ENCODE measurements around the gene ACOXL.

The ACOXL gene

GRCh38 chr2:110804915-110805314 lies 72.5 kb downstream of the ACOXL start:
- H3K4me1 ChIP-seq (ENCODE audit: control insufficient read depth in 1 of 2, insufficient read depth in 2 of 2, low read length in 2 of 2) = no peaks in the 10 kb centered on the region
- H3K9ac ChIP-seq (ENCODE audit: low read depth in 1 of 2, low read length in 2 of 2) = no peak overlapping the region
- H3K4me3 ChIP-seq (ENCODE audit: low read depth in 1 of 2, low read length in 2 of 2) = no peak overlapping the region

GRCh38 chr2:110805894-110806452 lies 73.6 kb downstream of the ACOXL start:
- Histone ChIP-seq H3K4me1 (ENCODE audit: control insufficient read depth in 1 of 2, insufficient read depth in 2 of 2, low read length in 2 of 2) (no peaks in the 10 kb centered on the region), H3K27ac (ENCODE audit: low read depth, low read length) (no peak overlapping the region)

More at GRCh38 chr2:110804915-110805314, 72.5 kb downstream of the ACOXL start:
- H3K36me3 ChIP-seq (ENCODE audit: control insufficient read depth in 1 of 2, insufficient read depth in 2 of 2, low read length in 2 of 2) = no peaks in the 10 kb centered on the region
- no peaks in the 10 kb centered on the region for H3K27me3 ChIP-seq (ENCODE audit: control insufficient read depth in 1 of 2, insufficient read depth in 2 of 2, low read length in 2 of 2)
- H3K27ac ChIP-seq (ENCODE audit: low read depth, low read length) = no peak overlapping the region
- no peaks in the 10 kb centered on the region for H3K9me3 ChIP-seq (ENCODE audit: control insufficient read depth in 1 of 2, low read length in 2 of 2)

GRCh38 chr2:110807522-110807921 lies 75.1 kb downstream of the ACOXL start:
- Histone ChIP-seq H3K4me3 (ENCODE audit: low read depth in 1 of 2, low read length in 2 of 2) (no peak overlapping the region), H3K27me3 (ENCODE audit: control insufficient read depth in 1 of 2, insufficient read depth in 2 of 2, low read length in 2 of 2) (no peaks in the 10 kb centered on the region), H3K36me3 (ENCODE audit: control insufficient read depth in 1 of 2, insufficient read depth in 2 of 2, low read length in 2 of 2) (no peaks in the 10 kb centered on the region), H3K9ac (ENCODE audit: low read depth in 1 of 2, low read length in 2 of 2) (no peak overlapping the region), H3K9me3 (ENCODE audit: control insufficient read depth in 1 of 2, low read length in 2 of 2) (no peaks in the 10 kb centered on the region), H3K4me1 (ENCODE audit: control insufficient read depth in 1 of 2, insufficient read depth in 2 of 2, low read length in 2 of 2) (no peaks in the 10 kb centered on the region), H3K27ac (ENCODE audit: low read depth, low read length) (no peak overlapping the region)

More at GRCh38 chr2:110805894-110806452, 73.6 kb downstream of the ACOXL start:
- Histone ChIP-seq H3K9ac (ENCODE audit: low read depth in 1 of 2, low read length in 2 of 2) (no peak overlapping the region), H3K9me3 (ENCODE audit: control insufficient read depth in 1 of 2, low read length in 2 of 2) (no peaks in the 10 kb centered on the region), H3K4me3 (ENCODE audit: low read depth in 1 of 2, low read length in 2 of 2) (no peak overlapping the region), H3K36me3 (ENCODE audit: control insufficient read depth in 1 of 2, insufficient read depth in 2 of 2, low read length in 2 of 2) (no peaks in the 10 kb centered on the region), H3K27me3 (ENCODE audit: control insufficient read depth in 1 of 2, insufficient read depth in 2 of 2, low read length in 2 of 2) (no peaks in the 10 kb centered on the region)

GRCh38 chr2:110810404-110810803 lies 78.0 kb downstream of the ACOXL start:
- no peak overlapping the region for H3K27ac ChIP-seq (ENCODE audit: low read depth, low read length)
- H3K4me3 ChIP-seq (ENCODE audit: low read depth in 1 of 2, low read length in 2 of 2) = no peak overlapping the region

GRCh38 chr2:110812726-110813645 lies 80.6 kb downstream of the ACOXL start:
- H3K9ac ChIP-seq (ENCODE audit: low read depth in 1 of 2, low read length in 2 of 2) = no peak overlapping the region
- no peaks in the 10 kb centered on the region for H3K4me1 ChIP-seq (ENCODE audit: control insufficient read depth in 1 of 2, insufficient read depth in 2 of 2, low read length in 2 of 2)
- H3K27me3 ChIP-seq (ENCODE audit: control insufficient read depth in 1 of 2, insufficient read depth in 2 of 2, low read length in 2 of 2) = no peaks in the 10 kb centered on the region
- H3K9me3 ChIP-seq (ENCODE audit: control insufficient read depth in 1 of 2, low read length in 2 of 2) = no peaks in the 10 kb centered on the region
- H3K27ac ChIP-seq (ENCODE audit: low read depth, low read length) = no peak overlapping the region
- no peaks in the 10 kb centered on the region for H3K36me3 ChIP-seq (ENCODE audit: control insufficient read depth in 1 of 2, insufficient read depth in 2 of 2, low read length in 2 of 2)
- H3K4me3 ChIP-seq (ENCODE audit: low read depth in 1 of 2, low read length in 2 of 2) = no peak overlapping the region

More at GRCh38 chr2:110810404-110810803, 78.0 kb downstream of the ACOXL start:
- H3K9ac ChIP-seq (ENCODE audit: low read depth in 1 of 2, low read length in 2 of 2) = no peak overlapping the region
- no peaks in the 10 kb centered on the region for H3K27me3 ChIP-seq (ENCODE audit: control insufficient read depth in 1 of 2, insufficient read depth in 2 of 2, low read length in 2 of 2)
- H3K4me1 ChIP-seq (ENCODE audit: control insufficient read depth in 1 of 2, insufficient read depth in 2 of 2, low read length in 2 of 2) = no peaks in the 10 kb centered on the region
- H3K36me3 ChIP-seq (ENCODE audit: control insufficient read depth in 1 of 2, insufficient read depth in 2 of 2, low read length in 2 of 2) = no peaks in the 10 kb centered on the region
- no peaks in the 10 kb centered on the region for H3K9me3 ChIP-seq (ENCODE audit: control insufficient read depth in 1 of 2, low read length in 2 of 2)

- H3K27me3 ChIP-seq (ENCODE audit: control insufficient read depth in 1 of 2, insufficient read depth in 2 of 2, low read length in 2 of 2) = no peaks in the 10 kb centered on the region
- H3K36me3 ChIP-seq (ENCODE audit: control insufficient read depth in 1 of 2, insufficient read depth in 2 of 2, low read length in 2 of 2) = no peaks in the 10 kb centered on the region
- H3K27ac ChIP-seq (ENCODE audit: low read depth, low read length) = no peak overlapping the region
- no peaks in the 10 kb centered on the region for H3K4me1 ChIP-seq (ENCODE audit: control insufficient read depth in 1 of 2, insufficient read depth in 2 of 2, low read length in 2 of 2)
- H3K4me3 ChIP-seq (ENCODE audit: low read depth in 1 of 2, low read length in 2 of 2) = no peak overlapping the region
- no peak overlapping the region for H3K9ac ChIP-seq (ENCODE audit: low read depth in 1 of 2, low read length in 2 of 2)
- H3K9me3 ChIP-seq (ENCODE audit: control insufficient read depth in 1 of 2, low read length in 2 of 2) = no peaks in the 10 kb centered on the region
These were observed 81.5 kb downstream of the ACOXL start for GRCh38 chr2:110813896-110814295.

GRCh38 chr2:110815938-110816337 lies 83.6 kb downstream of the ACOXL start:
- H3K4me1 ChIP-seq (ENCODE audit: control insufficient read depth in 1 of 2, insufficient read depth in 2 of 2, low read length in 2 of 2) = no peaks in the 10 kb centered on the region
- no peaks in the 10 kb centered on the region for H3K27me3 ChIP-seq (ENCODE audit: control insufficient read depth in 1 of 2, insufficient read depth in 2 of 2, low read length in 2 of 2)
- no peak overlapping the region for H3K4me3 ChIP-seq (ENCODE audit: low read depth in 1 of 2, low read length in 2 of 2)
- no peak overlapping the region for H3K27ac ChIP-seq (ENCODE audit: low read depth, low read length)
- H3K9ac ChIP-seq (ENCODE audit: low read depth in 1 of 2, low read length in 2 of 2) = no peak overlapping the region
- no peaks in the 10 kb centered on the region for H3K36me3 ChIP-seq (ENCODE audit: control insufficient read depth in 1 of 2, insufficient read depth in 2 of 2, low read length in 2 of 2)
- H3K9me3 ChIP-seq (ENCODE audit: control insufficient read depth in 1 of 2, low read length in 2 of 2) = no peaks in the 10 kb centered on the region

- Histone ChIP-seq H3K9ac (ENCODE audit: low read depth in 1 of 2, low read length in 2 of 2) (no peak overlapping the region), H3K4me1 (ENCODE audit: control insufficient read depth in 1 of 2, insufficient read depth in 2 of 2, low read length in 2 of 2) (no peaks in the 10 kb centered on the region), H3K4me3 (ENCODE audit: low read depth in 1 of 2, low read length in 2 of 2) (no peak overlapping the region), H3K27me3 (ENCODE audit: control insufficient read depth in 1 of 2, insufficient read depth in 2 of 2, low read length in 2 of 2) (no peaks in the 10 kb centered on the region), H3K36me3 (ENCODE audit: control insufficient read depth in 1 of 2, insufficient read depth in 2 of 2, low read length in 2 of 2) (no peaks in the 10 kb centered on the region), H3K9me3 (ENCODE audit: control insufficient read depth in 1 of 2, low read length in 2 of 2) (no peaks in the 10 kb centered on the region), H3K27ac (ENCODE audit: low read depth, low read length) (no peak overlapping the region)
These were observed 84.3 kb downstream of the ACOXL start for GRCh38 chr2:110816404-110817365.

GRCh38 chr2:110818767-110819481 lies 86.6 kb downstream of the ACOXL start:
- H3K4me1 ChIP-seq (ENCODE audit: control insufficient read depth in 1 of 2, insufficient read depth in 2 of 2, low read length in 2 of 2) = no peaks in the 10 kb centered on the region
- H3K36me3 ChIP-seq (ENCODE audit: control insufficient read depth in 1 of 2, insufficient read depth in 2 of 2, low read length in 2 of 2) = no peaks in the 10 kb centered on the region
- H3K4me3 ChIP-seq (ENCODE audit: low read depth in 1 of 2, low read length in 2 of 2) = no peak overlapping the region
- no peak overlapping the region for H3K27ac ChIP-seq (ENCODE audit: low read depth, low read length)
- peaks cover 0 to 3% of the 10 kb centered on the region in 2 donors for H3K9me3 ChIP-seq (ENCODE audit: control insufficient read depth in 1 of 2, low read length in 2 of 2)
- H3K27me3 ChIP-seq (ENCODE audit: control insufficient read depth in 1 of 2, insufficient read depth in 2 of 2, low read length in 2 of 2) = no peaks in the 10 kb centered on the region
- no peak overlapping the region for H3K9ac ChIP-seq (ENCODE audit: low read depth in 1 of 2, low read length in 2 of 2)

Measured in duodenal mucosa (tissue), 2 donors.